ENCODE results near the gene LZTFL1.

The LZTFL1 gene

GRCh38 chr3:45795882-45796765, 45.8 kb downstream of the LZTFL1 start, which contains the start of gene SLC6A20:
TSS of gene SLC6A20 (minus strand) at chr3:45796536. CDS start at chr3:45796419, 117 bp downstream.
- no peaks in the 10 kb centered on the region for H3K79me2 ChIP-seq (ENCODE audit: insufficient read depth, low read length)
- H3K4me3 ChIP-seq (ENCODE audit: insufficient read depth, low read length, poor library complexity, severe bottlenecking), result no peak within 1 kb of the TSS
- H3K9me2 ChIP-seq (replicated peaks; ENCODE audit: insufficient read depth, low read length), result no peaks in the 10 kb centered on the region
- H2AFZ ChIP-seq (ENCODE audit: low read depth, low read length, severe bottlenecking), result no peak within 1 kb of the TSS
- no peak within 1 kb of the TSS for H3K27ac ChIP-seq (ENCODE audit: low read depth, low read length)
- no peaks in the 10 kb centered on the region for H3K36me3 ChIP-seq (ENCODE audit: low read length)
- no peaks in the 10 kb centered on the region for H3K27me3 ChIP-seq (ENCODE audit: low read length)
- no peaks in the 10 kb centered on the region for H3K9me3 ChIP-seq (ENCODE audit: insufficient read depth, low read length)
- TF ChIP-seq EZH2phosphoT487 (conservative IDR thresholded peaks at IDR 0.05; ENCODE audit: low read length) (no peak), CTCF (IDR thresholded peaks at IDR 0.05; ENCODE audit: insufficient read depth, low read length, poor library complexity, severe bottlenecking) (no peak)
- no peaks in the 10 kb centered on the region for H4K20me1 ChIP-seq (ENCODE audit: low read depth, low read length)
- H3F3A ChIP-seq (ENCODE audit: insufficient read depth), result no peaks in the 10 kb centered on the region
- peak within 1 kb of the TSS; percentile 14 for H3K4me2 ChIP-seq (ENCODE audit: low read depth, low read length, poor library complexity, severe bottlenecking)
- no peak within 1 kb of the TSS for H3K9ac ChIP-seq (ENCODE audit: low read length)

DNA sequence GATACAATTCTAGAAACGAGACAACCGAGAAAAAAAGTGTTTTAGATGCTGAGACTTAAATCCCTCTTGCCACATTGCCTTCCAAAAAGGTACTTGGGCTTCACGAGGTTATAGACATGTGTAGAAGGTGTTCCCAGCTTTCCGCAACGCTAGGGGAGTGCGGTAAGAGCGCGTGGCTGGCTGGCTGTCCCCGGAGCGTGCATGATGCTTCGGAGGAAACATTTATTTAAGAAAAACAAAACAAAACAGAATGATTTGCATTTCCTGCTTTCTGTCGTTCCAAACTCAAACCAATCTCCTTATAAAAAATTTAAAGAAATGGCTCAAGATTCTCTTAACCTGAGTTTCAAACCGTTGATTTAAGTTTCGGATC, 46.4 kb downstream of the LZTFL1 start:
- Histone ChIP-seq H3K9ac (ENCODE audit: low read length) (no peak overlapping the region), H3K4me2 (ENCODE audit: low read depth, low read length, poor library complexity, severe bottlenecking) (no peak overlapping the region), H3K4me3 (ENCODE audit: insufficient read depth, low read length, poor library complexity, severe bottlenecking) (no peak overlapping the region), H2AFZ (ENCODE audit: low read depth, low read length, severe bottlenecking) (no peak overlapping the region), H4K20me1 (ENCODE audit: low read depth, low read length) (no peaks in the 10 kb centered on the region), H3F3A (ENCODE audit: insufficient read depth) (no peaks in the 10 kb centered on the region), H3K79me2 (ENCODE audit: insufficient read depth, low read length) (no peaks in the 10 kb centered on the region), H3K27ac (ENCODE audit: low read depth, low read length) (no peak overlapping the region), H3K9me2 (replicated peaks; ENCODE audit: insufficient read depth, low read length) (no peaks in the 10 kb centered on the region), H3K27me3 (ENCODE audit: low read length) (no peaks in the 10 kb centered on the region), H3K9me3 (ENCODE audit: insufficient read depth, low read length) (no peaks in the 10 kb centered on the region), H3K36me3 (ENCODE audit: low read length) (no peaks in the 10 kb centered on the region)
- TF ChIP-seq CTCF (IDR thresholded peaks at IDR 0.05; ENCODE audit: insufficient read depth, low read length, poor library complexity, severe bottlenecking), result no peak
- no peak for TF ChIP-seq EZH2phosphoT487 (conservative IDR thresholded peaks at IDR 0.05; ENCODE audit: low read length)

- Histone ChIP-seq H3K4me2 (ENCODE audit: low read depth, low read length, poor library complexity, severe bottlenecking) (no peak overlapping the region), H3K27me3 (ENCODE audit: low read length) (no peaks in the 10 kb centered on the region), H3K79me2 (ENCODE audit: insufficient read depth, low read length) (no peaks in the 10 kb centered on the region), H3K4me3 (ENCODE audit: insufficient read depth, low read length, poor library complexity, severe bottlenecking) (no peak overlapping the region), H3K9ac (ENCODE audit: low read length) (no peak overlapping the region), H3K9me3 (ENCODE audit: insufficient read depth, low read length) (no peaks in the 10 kb centered on the region), H3F3A (ENCODE audit: insufficient read depth) (no peaks in the 10 kb centered on the region), H3K36me3 (ENCODE audit: low read length) (no peaks in the 10 kb centered on the region), H3K9me2 (replicated peaks; ENCODE audit: insufficient read depth, low read length) (no peaks in the 10 kb centered on the region), H2AFZ (ENCODE audit: low read depth, low read length, severe bottlenecking) (no peak overlapping the region), H3K27ac (ENCODE audit: low read depth, low read length) (no peak overlapping the region), H4K20me1 (ENCODE audit: low read depth, low read length) (no peaks in the 10 kb centered on the region)
- TF ChIP-seq EZH2phosphoT487 (conservative IDR thresholded peaks at IDR 0.05; ENCODE audit: low read length) (no peak), CTCF (IDR thresholded peaks at IDR 0.05; ENCODE audit: insufficient read depth, low read length, poor library complexity, severe bottlenecking) (no peak)
Measured at GRCh38 chr3:45794660-45795059, 47.3 kb downstream of the LZTFL1 start.

All from SU-DHL-6 (cell line).